SU-DHL-6 (cell line): ENCODE results near the gene TMEM129.

Experiments used
- CTCF ChIP-seq: fragments of 200-600 bp; sonication (generic); IDR thresholded peaks from one replicate; pipeline ENCODE4 v1.5.1; 2017; ENCODE audit warnings: antibody characterized with exemption, mild to moderate bottlenecking, low read length, moderate library complexity; ENCODE audit not compliant: insufficient read depth, poor library complexity, severe bottlenecking
- EZH2phosphoT487 ChIP-seq: fragments of 200-600 bp; sonication (generic), shearing (Covaris generic); conservative IDR thresholded peaks from 2 replicates; pipeline ENCODE4 v1.6.1; 2018; ENCODE audit warnings: mild to moderate bottlenecking, antibody characterized with exemption, low read length, moderate library complexity, mixed read lengths

- TF ChIP-seq CTCF (no peak), EZH2phosphoT487 (no peak)
These were observed 30.8 kb upstream of the TMEM129 start for GRCh38 chr4:1751919-1752283.
